Uterus (tissue), 4 donors: Measurements from ENCODE around the gene NAGPA. TPM values are rescaled to one million over a fixed set of nuclear protein-coding genes. Genes with fewer than 3 reads are reported as not detected.

ENCODE experiments used
- DNase-seq, 2 donors: peaks; one replicate each; pipeline ENCODE4 v3.0.0-alpha.2; 2019 to 2020
- H3K27ac ChIP-seq, 2 donors: fragments of 200-600 bp; sonication (generic); 1 replicate in 1 of 2; 2 replicates in 1 of 2; pipeline ENCODE4 v1.5.1; 2016 to 2018
- H3K27me3 ChIP-seq, 2 donors: fragments of 200-600 bp; sonication (generic); one replicate each; pipeline ENCODE4 v1.5.1; 2018 to 2019; ENCODE audit warnings: control low read depth in 1 of 2
- H3K36me3 ChIP-seq, 2 donors: fragments of 200-600 bp; sonication (generic); one replicate each; pipeline ENCODE4 v1.5.1; 2019; ENCODE audit warnings: control low read depth in 1 of 2
- H3K4me1 ChIP-seq, 2 donors: fragments of 200-600 bp; sonication (generic); one replicate each; pipeline ENCODE4 v1.5.1; 2018 to 2019; ENCODE audit warnings: control low read depth in 1 of 2
- H3K4me3 ChIP-seq, 2 donors: fragments of 200-600 bp; sonication (generic); 1 replicate in 1 of 2; 2 replicates in 1 of 2; pipeline ENCODE4 v1.5.1; 2018 to 2019; ENCODE audit warnings: mild to moderate bottlenecking in 1 of 2
- H3K9me3 ChIP-seq, 2 donors: fragments of 200-600 bp; sonication (generic); one replicate each; pipeline ENCODE4 v1.5.1; 2019; ENCODE audit warnings: control low read depth in 1 of 2
- CTCF ChIP-seq, 4 experiments: fragments of 200-600 bp in 2 of 4; fragments of 450-650 bp in 2 of 4; sonication (generic) in 2 of 4; IDR thresholded peaks; one replicate each; pipeline ENCODE4 v1.5.1; 2016 to 2019; ENCODE audit warnings: antibody characterized with exemption in 4 of 4, mild to moderate bottlenecking in 2 of 4, moderate library complexity in 1 of 4
- POLR2A ChIP-seq, 2 donors: fragments of 450-650 bp; IDR thresholded peaks; one replicate each; pipeline ENCODE4 v1.6.1; 2016; ENCODE audit warnings: antibody characterized with exemption in 2 of 2, mild to moderate bottlenecking in 1 of 2, moderate library complexity in 1 of 2
- intact Hi-C: fragments of 100-400 bp; cut with DNase I; formaldehyde crosslinking; loops from one replicate; pipeline ENCODE4 v1.15.1; 2023; ENCODE audit warnings: low total_unique reads
- total RNA-seq, 4 donors: library from RNA; depleted of rRNA in 3 of 4; stranded (reverse); fragments of >200 nt in 3 of 4; gene quantifications; one replicate each; pipeline versions ENCODE4 v1.1.0 to v1.2.4, GENCODE V29; 2014 to 2023
- donor health status: DM: yes; HTN: yes; CAD: no.

Gene NAGPA
- total RNA-seq, 4 donors from 2014 or later, result 0.29 to 11.3 (median 8.2) TPM

GRCh38 chr16:5002699-5003143 lies 31.0 kb downstream of the NAGPA start:
- no peak for DNase-seq
- Histone ChIP-seq H3K4me3 (no peak overlapping the region), H3K9me3 (no peaks in the 10 kb centered on the region), H3K27me3 (no peaks in the 10 kb centered on the region), H3K4me1 (no peaks in the 10 kb centered on the region), H3K27ac (no peak overlapping the region), H3K36me3 (no peaks in the 10 kb centered on the region)
- intact Hi-C loops, result no loop called here
- TF ChIP-seq POLR2A (IDR thresholded peaks at IDR 0.05) (no peak), CTCF (IDR thresholded peaks at IDR 0.05) (no peak)

- Histone ChIP-seq H3K4me1 (no peaks in the 10 kb centered on the region), H3K9me3 (no peaks in the 10 kb centered on the region), H3K36me3 (no peaks in the 10 kb centered on the region), H3K4me3 (no peak overlapping the region), H3K27me3 (no peaks in the 10 kb centered on the region), H3K27ac (no peak overlapping the region)
- DNase-seq, result no peak
- intact Hi-C loops, result no loop called here
- TF ChIP-seq CTCF (IDR thresholded peaks at IDR 0.05) (no peak), POLR2A (IDR thresholded peaks at IDR 0.05) (no peak)
Observed at GRCh38 chr16:5001986-5002385, 31.7 kb downstream of the NAGPA start.

GRCh38 chr16:5001571-5001970 lies 32.2 kb downstream of the NAGPA start:
- H3K27me3 ChIP-seq, result no peaks in the 10 kb centered on the region
- DNase-seq, result no peak
- H3K4me1 ChIP-seq, result no peaks in the 10 kb centered on the region
- no peak for TF ChIP-seq CTCF (IDR thresholded peaks at IDR 0.05)
- TF ChIP-seq POLR2A (IDR thresholded peaks at IDR 0.05), result no peak
- intact Hi-C loops, result no loop called here
- no peak overlapping the region for H3K27ac ChIP-seq
- no peak overlapping the region for H3K4me3 ChIP-seq
- H3K9me3 ChIP-seq, result no peaks in the 10 kb centered on the region
- no peaks in the 10 kb centered on the region for H3K36me3 ChIP-seq

GRCh38 chr16:5000573-5001001 lies 33.1 kb downstream of the NAGPA start:
- no peak for DNase-seq
- Histone ChIP-seq H3K27me3 (no peaks in the 10 kb centered on the region), H3K4me3 (no peak overlapping the region), H3K27ac (no peak overlapping the region), H3K4me1 (no peaks in the 10 kb centered on the region), H3K36me3 (no peaks in the 10 kb centered on the region), H3K9me3 (no peaks in the 10 kb centered on the region)
- intact Hi-C loops, result no loop called here
- TF ChIP-seq POLR2A (IDR thresholded peaks at IDR 0.05), result no peak
- TF ChIP-seq CTCF (IDR thresholded peaks at IDR 0.05), result no peak

GRCh38 chr16:4994719-4995434 lies 38.9 kb downstream of the NAGPA start:
- intact Hi-C loops, result no loop called here
- no peak overlapping the region for H3K4me3 ChIP-seq
- TF ChIP-seq CTCF (IDR thresholded peaks at IDR 0.05) (no peak), POLR2A (IDR thresholded peaks at IDR 0.05) (no peak)
- peaks cover 0 to 8% of the 10 kb centered on the region in 2 donors for H3K27me3 ChIP-seq
- H3K27ac ChIP-seq, result no peak overlapping the region
- H3K9me3 ChIP-seq, result no peaks in the 10 kb centered on the region
- H3K36me3 ChIP-seq, result no peaks in the 10 kb centered on the region
- H3K4me1 ChIP-seq, result no peaks in the 10 kb centered on the region
- no peak for DNase-seq
